DLD1 (cell line): ENCODE results near the gene HPS1.

Experiments used
- in situ Hi-C: cut with HindIII; loops from 2 replicates; pipeline ENCODE4 v1.10.0; 2017; ENCODE audit warnings: low sequenced_read_pairs

Gene HPS1

GRCh38 chr10:98415731-98416119, 31.0 kb downstream of the HPS1 start:
- in situ Hi-C loops = no loop called here

DNA sequence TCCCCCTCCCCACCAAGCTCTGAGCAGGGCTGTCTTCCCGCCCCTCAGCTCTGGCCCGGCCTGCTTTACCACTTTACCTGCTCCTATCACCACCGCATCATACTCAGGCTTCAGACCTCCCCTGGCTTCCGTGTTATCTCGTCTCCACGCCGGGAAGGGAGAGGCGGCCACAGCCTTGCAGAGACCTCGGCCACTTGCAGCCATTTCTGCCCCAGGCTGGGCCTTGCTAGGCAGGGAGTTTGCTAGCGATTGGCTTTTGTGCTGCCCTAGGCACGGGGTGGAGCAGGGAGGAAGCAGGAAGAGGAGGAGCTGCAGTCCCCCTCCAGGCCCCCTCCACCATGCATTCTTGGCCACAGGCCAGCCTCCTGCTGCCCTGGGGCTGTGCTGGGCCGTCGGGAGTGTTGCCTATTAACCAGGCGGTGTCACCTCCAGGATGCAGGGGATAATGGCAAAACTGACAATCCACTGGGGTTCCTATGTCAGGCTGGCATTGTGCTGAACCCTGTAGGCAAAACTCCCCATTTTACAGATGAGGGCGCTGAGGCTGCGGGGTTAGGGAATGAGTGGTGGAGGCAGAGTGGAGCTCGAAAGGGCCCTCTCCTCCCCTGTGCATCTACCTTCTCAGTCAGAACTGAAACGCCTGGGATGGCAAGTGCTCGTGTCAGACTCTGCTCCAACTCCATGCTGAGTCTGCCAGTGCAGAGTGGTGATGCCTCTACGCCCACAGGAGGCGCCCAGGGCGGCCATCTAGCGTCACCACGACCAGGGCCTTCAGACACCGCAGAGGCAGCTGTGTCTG, 31.6 kb downstream of the HPS1 start, which contains the start of gene PYROXD2:
PYROXD2 (minus strand) TSS at position 251 of the 799 bp plus-strand sequence; CDS start at position 204, 47 bp downstream.
- in situ Hi-C loops = no loop called here

GRCh38 chr10:98414578-98414931, 32.2 kb downstream of the HPS1 start:
- in situ Hi-C loops = no loop called here

DNA sequence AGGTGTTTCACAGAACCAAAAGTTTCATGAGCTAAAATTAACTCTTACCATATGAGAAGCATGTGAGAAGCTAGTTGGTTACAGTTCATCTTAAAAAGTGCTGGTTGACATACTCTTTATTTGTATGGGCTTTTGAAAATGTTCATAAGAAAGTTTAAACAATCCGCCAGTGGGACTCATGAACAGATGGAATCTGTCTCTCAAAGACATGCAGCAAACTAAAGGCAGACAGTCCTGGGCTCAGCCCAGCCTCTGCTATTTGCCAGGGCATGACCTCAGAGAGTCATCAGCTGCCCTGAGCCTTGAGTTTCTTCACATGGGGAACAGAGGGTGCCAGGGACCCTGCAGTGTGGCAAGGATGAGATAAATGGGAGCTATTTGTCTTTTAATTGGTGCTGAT, 35.0 kb downstream of the HPS1 start:
- in situ Hi-C loops = no loop called here

DNA sequence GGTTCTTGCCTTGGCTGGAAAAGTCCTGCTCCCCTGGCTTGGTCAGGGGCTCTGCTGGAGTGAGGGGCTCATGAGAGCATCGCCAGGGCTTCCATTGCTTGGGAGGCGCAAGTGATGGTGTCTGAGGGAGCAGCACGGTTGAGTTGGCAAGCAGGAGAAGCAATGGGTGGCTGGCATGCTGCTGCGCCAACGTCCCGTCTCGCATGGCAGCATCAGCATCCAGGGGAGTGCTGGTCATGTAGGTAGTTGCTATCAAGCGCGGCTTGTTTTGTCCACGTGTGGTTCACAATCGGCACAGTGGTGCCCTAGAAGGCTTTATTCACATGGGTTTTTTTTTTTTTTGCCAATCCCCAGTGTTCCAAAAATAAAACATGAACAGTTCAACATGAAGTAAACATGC, 35.6 kb downstream of the HPS1 start:
- in situ Hi-C loops = no loop called here

- in situ Hi-C loops = no loop called here
Observed at GRCh38 chr10:98410759-98411158, 36.0 kb downstream of the HPS1 start.

- in situ Hi-C loops = no loop called here
Observed at GRCh38 chr10:98410135-98410743, 36.5 kb downstream of the HPS1 start.

GRCh38 chr10:98408799-98409198, 37.9 kb downstream of the HPS1 start:
- in situ Hi-C loops = no loop called here

GRCh38 chr10:98407744-98408241, 38.9 kb downstream of the HPS1 start:
- in situ Hi-C loops = no loop called here

DNA sequence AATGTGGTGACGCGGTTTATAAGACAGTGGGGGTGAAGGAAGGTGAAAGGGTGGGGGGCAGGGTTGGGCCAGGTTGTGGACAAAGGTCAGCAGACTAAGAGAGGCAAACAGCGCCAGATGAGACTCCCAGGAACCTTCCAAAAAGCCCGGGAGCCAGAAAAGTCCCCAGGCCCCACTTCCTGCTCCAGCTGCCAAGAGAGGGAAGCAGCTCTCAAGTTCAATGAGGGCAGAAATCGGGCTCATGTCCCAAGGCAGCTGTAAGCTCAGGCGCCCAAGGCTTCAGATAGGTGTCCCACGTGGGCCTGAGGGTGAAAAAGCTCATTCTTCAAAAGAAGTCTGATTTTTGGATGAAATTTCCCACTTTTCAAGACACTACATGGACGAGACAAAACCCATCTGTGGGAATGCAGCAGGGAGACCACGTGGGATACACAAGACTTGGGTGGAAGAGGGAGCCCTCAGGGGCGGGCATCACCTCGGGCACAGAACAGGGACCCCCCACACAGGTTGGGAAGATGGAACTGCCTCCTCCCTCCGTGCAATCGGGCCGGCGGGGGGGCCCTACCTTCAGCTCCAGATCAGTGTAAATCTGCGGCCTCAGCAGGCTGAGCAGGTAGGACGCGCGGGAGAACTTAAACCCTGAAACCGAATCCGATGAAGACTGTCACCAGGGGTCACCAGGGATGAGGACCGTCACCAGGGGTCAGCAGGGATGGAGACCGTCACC, 39.6 kb downstream of the HPS1 start:
- in situ Hi-C loops = no loop called here

GRCh38 chr10:98405422-98405821, 41.3 kb downstream of the HPS1 start:
- in situ Hi-C loops = no loop called here

- in situ Hi-C loops = no loop called here
Observed at GRCh38 chr10:98404571-98405359, 42.0 kb downstream of the HPS1 start.

DNA sequence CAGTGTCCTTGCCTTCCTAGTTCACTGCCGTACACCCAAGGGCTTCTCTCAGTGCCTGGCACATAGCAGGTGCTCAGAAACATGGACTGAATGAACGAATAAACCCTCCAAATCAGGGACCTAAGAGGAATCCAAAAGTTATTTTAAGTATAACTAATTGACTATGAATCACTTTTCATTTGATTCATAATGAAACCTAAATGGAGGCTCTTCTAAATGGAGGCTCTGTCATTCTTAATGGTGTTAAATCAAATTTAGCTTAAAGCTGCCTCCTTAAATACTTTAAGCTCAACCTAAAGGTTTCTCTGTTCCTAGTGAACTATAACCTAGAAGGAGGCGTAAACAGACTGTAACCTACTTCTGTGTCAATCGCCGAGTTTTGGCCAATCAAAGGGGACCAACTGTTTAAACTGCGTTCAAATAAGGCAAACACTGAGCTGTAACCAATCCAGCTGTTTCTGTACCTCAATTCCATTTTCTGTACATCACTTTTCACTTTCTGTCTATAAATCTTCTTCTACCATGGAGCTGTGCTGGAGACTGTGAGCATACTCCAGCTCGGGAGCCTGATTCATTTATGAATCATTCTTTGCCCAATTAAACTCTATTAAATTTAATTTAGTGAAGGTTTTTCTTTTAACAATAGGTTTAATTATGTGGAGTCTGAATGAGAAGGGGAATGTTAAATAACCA, 42.8 kb downstream of the HPS1 start:
- in situ Hi-C loops = no loop called here

DNA sequence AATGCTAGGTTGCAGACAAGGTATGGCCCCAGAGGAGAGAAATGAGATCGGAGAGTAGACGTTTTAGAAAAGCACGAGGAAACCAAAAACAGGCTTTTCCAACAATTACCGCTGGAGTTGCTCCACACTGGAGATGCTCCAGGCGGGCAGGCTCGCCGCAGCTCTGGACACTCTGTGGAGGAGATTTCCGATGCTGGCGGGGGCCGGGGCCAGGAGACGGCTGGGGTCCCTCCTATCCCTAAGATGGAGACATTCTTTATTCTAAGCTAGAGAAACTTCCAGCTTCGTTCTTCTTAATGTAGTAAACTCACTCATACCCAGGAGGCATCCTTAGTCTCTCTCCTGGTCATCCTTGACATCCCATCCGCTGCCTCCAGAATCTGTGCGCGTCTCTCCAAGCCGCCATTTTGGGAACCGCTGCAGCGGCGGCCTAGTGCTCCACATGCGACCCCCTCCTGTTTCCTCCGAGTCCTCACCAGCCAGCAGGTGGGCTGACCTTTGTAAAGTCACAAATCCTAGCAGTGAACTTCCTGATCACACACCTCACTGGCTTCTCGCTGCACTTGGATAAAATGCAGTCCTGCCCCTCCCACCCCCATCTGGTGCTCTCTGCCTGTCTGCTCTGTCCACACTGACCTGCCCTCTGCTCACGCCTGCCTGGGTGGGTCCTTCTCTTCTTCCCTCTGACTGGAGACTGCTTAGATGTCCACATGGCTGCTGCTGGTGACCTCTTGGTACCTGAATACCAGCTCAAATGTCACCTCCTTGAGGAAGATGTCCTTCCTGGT, 43.6 kb downstream of the HPS1 start:
- in situ Hi-C loops = no loop called here

- in situ Hi-C loops = no loop called here
Observed at GRCh38 chr10:98402478-98402877, 44.3 kb downstream of the HPS1 start.

GRCh38 chr10:98400482-98400881, 46.3 kb downstream of the HPS1 start:
- in situ Hi-C loops = no loop called here

- in situ Hi-C loops = no loop called here
Observed at GRCh38 chr10:98399784-98400183, 47.0 kb downstream of the HPS1 start.

- in situ Hi-C loops = no loop called here
Observed at GRCh38 chr10:98397089-98397600, 49.6 kb downstream of the HPS1 start.
